DLD1 (cell line): Measurements from ENCODE around the gene ADD3.

Source experiments
- in situ Hi-C: cut with HindIII; loops from 2 replicates; pipeline ENCODE4 v1.10.0; 2017; ENCODE audit warnings: low sequenced_read_pairs

The ADD3 gene

DNA sequence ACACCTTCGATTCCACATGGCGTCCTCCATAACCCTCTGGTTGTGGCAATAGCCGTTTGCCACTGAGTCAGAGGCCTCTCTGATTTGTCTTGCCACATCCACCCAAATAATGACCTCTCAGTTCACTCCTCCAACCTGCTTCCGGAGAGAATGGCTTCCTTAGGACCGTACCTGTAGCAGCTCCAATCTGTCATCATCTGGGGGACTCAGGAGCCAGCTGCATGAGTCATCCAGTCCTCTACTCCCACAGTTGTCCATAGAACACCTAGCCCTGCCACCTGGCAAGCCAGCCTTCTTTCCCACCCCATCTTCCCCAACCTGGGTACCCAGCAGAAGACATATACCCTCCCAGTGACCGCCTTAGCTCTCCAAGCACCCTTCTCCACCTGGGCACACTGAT is 135.2 kb downstream of the ADD3 start:
- in situ Hi-C loops, result no loop called here

- in situ Hi-C loops, result no loop called here
Measured at GRCh38 chr10:110144507-110144906, 136.7 kb downstream of the ADD3 start.

DNA sequence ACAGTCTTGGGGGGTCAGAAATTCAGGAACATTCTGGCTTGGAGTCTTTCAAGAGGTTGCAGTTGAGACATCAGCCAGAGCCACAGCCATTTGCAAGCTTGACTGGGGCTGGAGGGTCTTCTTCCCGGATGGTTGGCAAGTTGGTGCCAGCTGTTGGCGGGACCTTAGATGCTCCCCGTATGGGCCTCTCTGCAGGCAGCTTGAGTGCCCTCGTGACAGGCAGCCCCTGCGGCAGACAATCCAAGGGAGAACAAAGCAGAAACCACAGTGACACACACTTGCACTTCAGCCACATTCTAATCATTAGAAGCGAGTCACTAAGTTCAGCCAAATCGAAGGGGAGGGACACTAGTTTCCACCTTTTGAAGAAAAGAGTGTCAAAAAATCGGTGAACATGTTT is 140.2 kb downstream of the ADD3 start:
- in situ Hi-C loops, result loop anchor here (5.0 kb wide), 1 partner anchor 144 kb away; no protein-coding TSS in a partner anchor

- in situ Hi-C loops, result loop anchor here (5.0 kb wide), 1 partner anchor 143 kb away; no protein-coding TSS in a partner anchor
Measured at GRCh38 chr10:110149259-110149658, 141.5 kb downstream of the ADD3 start.

- in situ Hi-C loops, result no loop called here
Measured at GRCh38 chr10:110150046-110150445, 142.3 kb downstream of the ADD3 start.

GRCh38 chr10:110150981-110151380 is 143.2 kb downstream of the ADD3 start:
- in situ Hi-C loops, result no loop called here

- in situ Hi-C loops, result no loop called here
Measured at GRCh38 chr10:110151467-110151866, 143.7 kb downstream of the ADD3 start.

GRCh38 chr10:110151971-110152370 is 144.2 kb downstream of the ADD3 start:
- in situ Hi-C loops, result no loop called here

- in situ Hi-C loops, result no loop called here
Measured at GRCh38 chr10:110153396-110153795, 145.6 kb downstream of the ADD3 start.

GRCh38 chr10:110156046-110156445 is 148.3 kb downstream of the ADD3 start:
- in situ Hi-C loops, result no loop called here

- in situ Hi-C loops, result no loop called here
Measured at GRCh38 chr10:110158051-110159005, 150.5 kb downstream of the ADD3 start.

GRCh38 chr10:110160081-110160480 is 152.3 kb downstream of the ADD3 start:
- in situ Hi-C loops, result no loop called here

- in situ Hi-C loops, result no loop called here
Measured at GRCh38 chr10:110160522-110160921, 152.7 kb downstream of the ADD3 start.

GRCh38 chr10:110162741-110163145 is 155.0 kb downstream of the ADD3 start:
- in situ Hi-C loops, result no loop called here

GRCh38 chr10:110163192-110163773 is 155.5 kb downstream of the ADD3 start:
- in situ Hi-C loops, result no loop called here

DNA sequence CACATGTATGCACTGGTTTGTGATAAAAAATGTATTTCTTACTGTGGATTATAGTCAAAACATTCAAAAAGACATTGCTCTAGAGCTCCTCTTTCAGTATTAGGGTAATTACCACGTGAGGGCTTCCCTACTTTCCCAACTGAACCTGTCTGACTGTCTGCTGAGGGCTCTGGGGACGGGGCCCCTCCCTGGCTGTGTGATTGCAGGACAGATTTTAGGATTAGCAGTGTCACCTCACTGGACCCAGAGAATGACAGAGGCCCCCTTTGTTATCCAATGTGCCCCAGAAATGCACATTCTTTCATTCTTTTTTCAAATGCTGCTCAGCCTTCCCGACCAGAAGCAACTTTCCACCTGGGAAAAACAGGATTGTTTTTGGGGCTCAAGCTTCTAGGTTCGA is 156.1 kb downstream of the ADD3 start:
- in situ Hi-C loops, result no loop called here

- in situ Hi-C loops, result no loop called here
Measured at GRCh38 chr10:110165239-110165638, 157.5 kb downstream of the ADD3 start.

- in situ Hi-C loops, result no loop called here
Measured at GRCh38 chr10:110167149-110167548, 159.4 kb downstream of the ADD3 start.

- in situ Hi-C loops, result no loop called here
Measured at GRCh38 chr10:110168601-110169481, 161.1 kb downstream of the ADD3 start.

- in situ Hi-C loops, result no loop called here
Measured at GRCh38 chr10:110169586-110169985, 161.8 kb downstream of the ADD3 start.
